Mesendoderm (in vitro differentiated cells): ENCODE data around the gene MAGEA8.

Experiments used
- DNase-seq: peaks from one replicate; pipeline ENCODE4 v3.0.0; 2013
- H2AK5ac ChIP-seq: 2 replicates; pipeline ENCODE4 v1.6.1; 2013; ENCODE audit warnings: low read length, inconsistent platforms
- H2BK120ac ChIP-seq: 2 replicates; pipeline ENCODE4 v1.6.1; 2013; ENCODE audit warnings: low read depth, mild to moderate bottlenecking, low read length, moderate library complexity, mixed read lengths
- H2BK15ac ChIP-seq: replicated peaks from 2 replicates; pipeline ENCODE4 v1.6.1; 2013; ENCODE audit warnings: low read depth, mild to moderate bottlenecking, moderate library complexity
- H2BK5ac ChIP-seq: 2 replicates; pipeline ENCODE4 v1.6.1; 2013; ENCODE audit warnings: low read length, inconsistent platforms
- H3K18ac ChIP-seq: 2 replicates; pipeline ENCODE4 v1.6.1; 2013; ENCODE audit warnings: mild to moderate bottlenecking, low read length, mixed read lengths
- H3K23ac ChIP-seq: one replicate; pipeline ENCODE4 v1.6.1; 2013; ENCODE audit warnings: low read length
- H3K27ac ChIP-seq: 2 replicates; pipeline ENCODE4 v1.5.1; 2013; ENCODE audit warnings: low read depth, mild to moderate bottlenecking, inconsistent platforms, low read length, moderate library complexity
- H3K27me3 ChIP-seq: 2 replicates; pipeline ENCODE4 v1.6.1; 2013; ENCODE audit warnings: low read length, control low read depth, mild to moderate bottlenecking, inconsistent platforms; ENCODE audit not compliant: insufficient read depth, poor library complexity
- H3K36me3 ChIP-seq: 2 replicates; pipeline ENCODE4 v1.6.1; 2013; ENCODE audit warnings: low read length, inconsistent platforms; ENCODE audit not compliant: control insufficient read depth, insufficient read depth
- H3K4ac ChIP-seq: one replicate; pipeline ENCODE4 v1.6.1; 2013; ENCODE audit warnings: low read depth, mild to moderate bottlenecking, low read length, moderate library complexity
- H3K4me1 ChIP-seq: 2 replicates; pipeline ENCODE4 v1.6.1; 2013; ENCODE audit warnings: low read depth, low read length, inconsistent platforms; ENCODE audit not compliant: control insufficient read depth
- H3K4me2 ChIP-seq: 2 replicates; pipeline ENCODE4 v1.6.1; 2013; ENCODE audit warnings: low read length
- H3K4me3 ChIP-seq: 2 replicates; pipeline ENCODE4 v1.5.1; 2013; ENCODE audit warnings: mild to moderate bottlenecking, low read length
- H3K56ac ChIP-seq: one replicate; pipeline ENCODE4 v1.6.1; 2013; ENCODE audit warnings: low read length
- H3K79me1 ChIP-seq: 2 replicates; pipeline ENCODE4 v1.6.1; 2013; ENCODE audit warnings: low read length, inconsistent platforms
- H3K79me2 ChIP-seq: 2 replicates; pipeline ENCODE4 v1.6.1; 2013; ENCODE audit warnings: mild to moderate bottlenecking, low read length; ENCODE audit not compliant: control insufficient read depth, insufficient read depth
- H3K9ac ChIP-seq: 2 replicates; pipeline ENCODE4 v1.6.1; 2013; ENCODE audit warnings: low read length, inconsistent platforms
- H4K5ac ChIP-seq: one replicate; pipeline ENCODE4 v1.6.1; 2013; ENCODE audit warnings: low read length
- H4K8ac ChIP-seq: one replicate; pipeline ENCODE4 v1.6.1; 2013; ENCODE audit warnings: low read depth, mild to moderate bottlenecking, control low read depth, low read length, moderate library complexity
- WGBS: extraction: QIAGEN DNeasy Blood & Tissue Kit; methylation state at CpG from one replicate; pipeline ENCODE4 v1.1.7; 2013; ENCODE audit warnings: low lambda C conversion rate, missing lambda C conversion rate; ENCODE audit not compliant: insufficient coverage; ENCODE audit errors: extremely low coverage; 5-methylcytosine and 5-hydroxymethylcytosine counted together

Gene MAGEA8

DNA sequence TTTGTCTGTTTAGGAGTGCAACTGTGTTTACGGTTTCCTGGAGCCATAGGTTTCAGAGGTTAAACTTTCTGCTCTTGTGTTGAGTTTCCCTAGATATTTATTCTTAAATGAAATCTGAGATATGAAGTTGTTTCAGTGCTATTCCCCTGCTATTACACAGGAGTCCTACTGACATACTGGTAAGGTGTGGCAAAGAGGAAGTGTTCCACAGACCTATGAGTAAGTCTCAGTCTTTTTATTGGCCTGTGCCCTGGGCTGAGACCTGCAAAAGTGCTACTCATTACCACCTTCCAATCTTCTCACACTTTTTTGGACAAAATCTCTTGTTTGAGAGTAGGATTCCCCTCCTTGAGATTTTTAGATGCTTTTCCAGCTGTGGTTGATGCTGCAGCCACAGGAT, 35.6 kb upstream of the MAGEA8 start:
- no CpG with 5 or more reads among the region's 1 CpG for WGBS
- H3K9ac ChIP-seq: no peak overlapping the region

DNA sequence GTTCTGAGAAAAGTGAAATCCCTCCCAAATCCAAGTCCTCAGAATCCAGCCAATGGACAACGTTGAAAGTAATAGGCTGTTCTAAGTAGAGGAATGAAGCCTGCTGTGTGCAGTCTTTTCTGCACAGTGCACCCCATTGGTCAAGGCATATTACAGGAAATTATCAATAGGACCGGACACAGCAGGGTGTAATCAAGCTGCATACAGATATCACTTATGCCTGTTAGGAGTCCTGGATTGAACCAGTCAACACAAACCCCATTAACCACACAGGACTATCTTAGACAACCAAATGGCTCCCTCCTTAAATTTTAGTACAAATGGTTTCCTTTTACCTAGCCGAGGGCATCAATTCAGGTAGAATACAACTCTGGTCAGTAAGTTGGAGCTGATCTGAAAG, 34.2 kb upstream of the MAGEA8 start:
- Histone ChIP-seq H3K79me2 (no peaks in the 10 kb centered on the region), H3K4ac (no peak overlapping the region), H3K18ac (no peak overlapping the region), H2BK5ac (no peak overlapping the region), H3K4me1 (no peaks in the 10 kb centered on the region), H3K27ac (no peak overlapping the region), H4K5ac (no peak overlapping the region), H2AK5ac (no peak overlapping the region), H4K8ac (no peak overlapping the region), H3K79me1 (no peaks in the 10 kb centered on the region), H3K4me3 (no peak overlapping the region), H3K23ac (no peak overlapping the region), H3K36me3 (no peaks in the 10 kb centered on the region), H2BK120ac (no peak overlapping the region), H3K4me2 (no peak overlapping the region), H3K27me3 (no peaks in the 10 kb centered on the region), H2BK15ac (no peak overlapping the region), H3K56ac (no peak overlapping the region), H3K9ac (no peak overlapping the region)
- whole genome bisulfite sequencing: no CpG with 5 or more reads among the region's 3 CpGs
- no peak for DNase-seq

More for the DNA sequence above, 35.6 kb upstream of the MAGEA8 start:
- no peak overlapping the region for H3K4me3 ChIP-seq
- no peak overlapping the region for H3K23ac ChIP-seq
- no peaks in the 10 kb centered on the region for H3K36me3 ChIP-seq
- H3K79me2 ChIP-seq: no peaks in the 10 kb centered on the region
- no peak overlapping the region for H3K56ac ChIP-seq
- no peak overlapping the region for H2BK15ac ChIP-seq
- no peaks in the 10 kb centered on the region for H3K27me3 ChIP-seq
- DNase-seq: no peak
- no peak overlapping the region for H3K4me2 ChIP-seq
- H3K79me1 ChIP-seq: no peaks in the 10 kb centered on the region
- H4K8ac ChIP-seq: no peak overlapping the region
- no peak overlapping the region for H2BK120ac ChIP-seq
- H4K5ac ChIP-seq: no peak overlapping the region
- H3K18ac ChIP-seq: no peak overlapping the region
- no peak overlapping the region for H3K27ac ChIP-seq
- H3K4ac ChIP-seq: no peak overlapping the region
- H2AK5ac ChIP-seq: no peak overlapping the region
- no peaks in the 10 kb centered on the region for H3K4me1 ChIP-seq
- H2BK5ac ChIP-seq: no peak overlapping the region

DNA sequence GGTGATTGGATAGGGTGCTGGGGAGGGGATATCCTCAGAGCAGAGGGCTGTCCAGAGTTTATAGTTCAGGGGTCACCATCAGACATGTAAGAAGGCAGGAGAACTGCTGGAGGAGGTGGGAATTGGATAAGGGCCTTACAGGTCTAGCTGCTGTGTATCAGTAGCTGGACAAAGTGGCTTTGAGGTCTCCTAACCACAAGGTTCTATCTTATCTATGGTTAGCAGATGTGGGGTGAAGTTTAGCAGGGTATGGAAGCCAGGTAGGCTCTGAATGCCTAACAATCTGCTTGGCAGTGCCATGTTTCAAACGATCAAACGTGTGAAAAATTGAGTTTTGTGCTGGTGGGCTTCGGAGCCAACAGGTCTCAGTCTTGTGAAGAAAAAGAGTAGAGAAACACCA, 32.1 kb upstream of the MAGEA8 start:
- H2BK120ac ChIP-seq: no peak overlapping the region
- no peak overlapping the region for H2AK5ac ChIP-seq
- H3K27ac ChIP-seq: no peak overlapping the region
- H4K8ac ChIP-seq: no peak overlapping the region
- no peak overlapping the region for H2BK5ac ChIP-seq
- no peak overlapping the region for H3K18ac ChIP-seq
- no peak overlapping the region for H3K4ac ChIP-seq
- no peak overlapping the region for H3K4me2 ChIP-seq
- no peak overlapping the region for H4K5ac ChIP-seq
- no peak for DNase-seq
- no CpG with 5 or more reads among the region's 3 CpGs for WGBS
- H3K9ac ChIP-seq: no peak overlapping the region
- H3K4me1 ChIP-seq: no peaks in the 10 kb centered on the region
- H3K4me3 ChIP-seq: no peak overlapping the region
- H2BK15ac ChIP-seq: no peak overlapping the region
- no peak overlapping the region for H3K23ac ChIP-seq
- no peaks in the 10 kb centered on the region for H3K36me3 ChIP-seq
- no peak overlapping the region for H3K56ac ChIP-seq
- H3K79me2 ChIP-seq: no peaks in the 10 kb centered on the region
- H3K27me3 ChIP-seq: no peaks in the 10 kb centered on the region
- H3K79me1 ChIP-seq: no peaks in the 10 kb centered on the region

- no peaks in the 10 kb centered on the region for H3K4me1 ChIP-seq
- H3K4me2 ChIP-seq: no peak overlapping the region
- no peak overlapping the region for H4K8ac ChIP-seq
- no peak overlapping the region for H2BK15ac ChIP-seq
- no peak overlapping the region for H3K9ac ChIP-seq
- no peak overlapping the region for H3K23ac ChIP-seq
- H4K5ac ChIP-seq: no peak overlapping the region
- H3K4me3 ChIP-seq: no peak overlapping the region
- no peak overlapping the region for H3K56ac ChIP-seq
- WGBS: no CpG with 5 or more reads among the region's 2 CpGs
- DNase-seq: no peak
- H2AK5ac ChIP-seq: no peak overlapping the region
- H3K36me3 ChIP-seq: no peaks in the 10 kb centered on the region
- no peak overlapping the region for H3K18ac ChIP-seq
- no peaks in the 10 kb centered on the region for H3K79me1 ChIP-seq
- H3K79me2 ChIP-seq: no peaks in the 10 kb centered on the region
- H3K27me3 ChIP-seq: no peaks in the 10 kb centered on the region
- no peak overlapping the region for H2BK120ac ChIP-seq
- H3K27ac ChIP-seq: no peak overlapping the region
- no peak overlapping the region for H2BK5ac ChIP-seq
- no peak overlapping the region for H3K4ac ChIP-seq
Observed at GRCh38 chrX:149849787-149850186, 31.2 kb upstream of the MAGEA8 start.

- Histone ChIP-seq H3K79me2 (no peaks in the 10 kb centered on the region), H3K4me3 (no peak overlapping the region), H3K4me1 (no peaks in the 10 kb centered on the region), H3K23ac (no peak overlapping the region), H4K8ac (no peak overlapping the region), H3K27me3 (no peaks in the 10 kb centered on the region), H3K56ac (no peak overlapping the region), H3K79me1 (no peaks in the 10 kb centered on the region), H4K5ac (no peak overlapping the region), H3K36me3 (no peaks in the 10 kb centered on the region), H3K9ac (no peak overlapping the region), H2AK5ac (no peak overlapping the region), H3K4me2 (no peak overlapping the region), H2BK15ac (no peak overlapping the region), H2BK5ac (no peak overlapping the region), H3K27ac (no peak overlapping the region), H2BK120ac (no peak overlapping the region), H3K4ac (no peak overlapping the region), H3K18ac (no peak overlapping the region)
- no peak for DNase-seq
Observed at GRCh38 chrX:149851864-149852263, 29.1 kb upstream of the MAGEA8 start.

DNA sequence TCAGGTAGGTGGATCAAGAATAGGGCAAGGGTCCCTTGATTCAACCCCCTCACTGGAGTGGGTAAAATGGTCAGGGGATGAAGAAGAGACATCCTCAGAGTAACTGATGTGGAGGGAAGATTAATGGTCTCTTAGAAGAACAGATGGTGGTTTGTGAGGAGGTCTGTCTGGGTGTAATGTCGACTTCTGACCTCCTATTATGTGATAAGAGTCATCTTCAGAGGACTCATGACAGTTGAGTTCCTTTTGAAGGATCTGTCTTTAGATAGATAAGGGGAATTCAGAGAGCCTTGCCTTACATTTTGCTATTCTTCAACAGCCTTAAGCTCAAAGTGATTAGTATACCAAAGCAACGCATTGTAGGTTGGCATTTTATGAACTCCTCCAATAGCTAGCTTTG, 27.1 kb upstream of the MAGEA8 start:
- no peak overlapping the region for H4K5ac ChIP-seq
- H2AK5ac ChIP-seq: no peak overlapping the region
- H4K8ac ChIP-seq: no peak overlapping the region
- no peaks in the 10 kb centered on the region for H3K4me1 ChIP-seq
- no CpG with 5 or more reads among the region's 2 CpGs for WGBS
- no peak overlapping the region for H3K23ac ChIP-seq
- no peak overlapping the region for H3K27ac ChIP-seq
- DNase-seq: no peak
- H3K4me3 ChIP-seq: no peak overlapping the region
- no peak overlapping the region for H2BK15ac ChIP-seq
- H3K18ac ChIP-seq: no peak overlapping the region
- H3K9ac ChIP-seq: no peak overlapping the region
- H3K4ac ChIP-seq: no peak overlapping the region
- H2BK5ac ChIP-seq: no peak overlapping the region
- no peaks in the 10 kb centered on the region for H3K36me3 ChIP-seq
- no peak overlapping the region for H3K56ac ChIP-seq
- no peaks in the 10 kb centered on the region for H3K27me3 ChIP-seq
- H3K4me2 ChIP-seq: no peak overlapping the region
- H2BK120ac ChIP-seq: no peak overlapping the region
- H3K79me1 ChIP-seq: no peaks in the 10 kb centered on the region
- no peaks in the 10 kb centered on the region for H3K79me2 ChIP-seq
